ENCODE measurements around the gene ATP11A.

GRCh38 chr13:112648966-112649690, 40.7 kb upstream of the ATP11A start:
- TF ChIP-seq CTCF (IDR thresholded peaks at IDR 0.05) (no peak), POLR2A (IDR thresholded peaks at IDR 0.05) (no peak)
